Hepatic stellate cell (primary cell): Measurements from ENCODE around the gene ICE2.
"Not testable (repeated sequence)": the region's sequence is repeated elsewhere in the genome, so short reads cannot be mapped to it uniquely, and the experiment has no call there.

ENCODE experiments used
- DNase-seq: peaks from one replicate; pipeline ENCODE4 v3.0.0; 2011; ENCODE audit warnings: low spot score

The ICE2 gene

DNA sequence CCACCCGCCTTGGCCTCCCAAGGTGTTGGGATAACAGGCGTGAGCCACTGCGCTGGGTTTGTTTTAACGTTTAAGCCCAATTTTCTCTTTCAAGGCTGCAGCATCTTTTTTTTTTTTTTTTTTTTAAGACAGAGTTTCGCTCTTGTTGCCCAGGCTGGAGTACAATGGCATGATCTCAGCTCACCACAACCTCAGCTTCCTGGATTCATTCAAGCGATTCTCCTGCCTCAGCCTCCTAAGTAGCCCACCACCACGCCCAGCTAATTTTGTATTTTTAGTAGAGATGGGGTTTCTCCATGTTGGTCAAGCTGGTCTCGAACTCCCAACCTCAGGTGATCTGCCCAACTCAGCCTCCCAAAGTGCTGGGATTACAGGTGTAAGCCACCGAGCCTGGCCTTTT is 68.6 kb downstream of the ICE2 start:
- DNase-seq = not testable (repeated sequence)

GRCh38 chr15:60408463-60408981 is 70.4 kb downstream of the ICE2 start:
- DNase-seq = no peak

DNA sequence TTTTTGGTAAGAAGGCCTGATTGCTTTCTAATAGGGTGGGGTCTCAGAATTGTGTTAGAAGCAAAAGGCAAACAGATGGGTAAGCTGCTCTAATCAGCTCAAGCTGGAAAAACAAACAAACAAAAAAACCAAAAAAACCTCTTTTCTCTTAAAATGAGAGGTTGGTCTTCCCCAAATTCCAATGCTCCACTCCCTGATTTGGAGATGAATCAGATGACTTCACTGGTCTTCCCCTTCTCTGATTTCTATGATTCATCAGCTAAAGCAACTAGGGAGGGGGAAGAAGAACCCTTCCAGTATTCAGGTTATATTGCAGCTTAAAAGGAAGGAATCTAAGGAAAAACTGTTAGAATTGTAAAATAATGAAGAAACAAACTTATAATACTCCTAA is 71.5 kb downstream of the ICE2 start:
- peak; percentile 89 for DNase-seq

DNA sequence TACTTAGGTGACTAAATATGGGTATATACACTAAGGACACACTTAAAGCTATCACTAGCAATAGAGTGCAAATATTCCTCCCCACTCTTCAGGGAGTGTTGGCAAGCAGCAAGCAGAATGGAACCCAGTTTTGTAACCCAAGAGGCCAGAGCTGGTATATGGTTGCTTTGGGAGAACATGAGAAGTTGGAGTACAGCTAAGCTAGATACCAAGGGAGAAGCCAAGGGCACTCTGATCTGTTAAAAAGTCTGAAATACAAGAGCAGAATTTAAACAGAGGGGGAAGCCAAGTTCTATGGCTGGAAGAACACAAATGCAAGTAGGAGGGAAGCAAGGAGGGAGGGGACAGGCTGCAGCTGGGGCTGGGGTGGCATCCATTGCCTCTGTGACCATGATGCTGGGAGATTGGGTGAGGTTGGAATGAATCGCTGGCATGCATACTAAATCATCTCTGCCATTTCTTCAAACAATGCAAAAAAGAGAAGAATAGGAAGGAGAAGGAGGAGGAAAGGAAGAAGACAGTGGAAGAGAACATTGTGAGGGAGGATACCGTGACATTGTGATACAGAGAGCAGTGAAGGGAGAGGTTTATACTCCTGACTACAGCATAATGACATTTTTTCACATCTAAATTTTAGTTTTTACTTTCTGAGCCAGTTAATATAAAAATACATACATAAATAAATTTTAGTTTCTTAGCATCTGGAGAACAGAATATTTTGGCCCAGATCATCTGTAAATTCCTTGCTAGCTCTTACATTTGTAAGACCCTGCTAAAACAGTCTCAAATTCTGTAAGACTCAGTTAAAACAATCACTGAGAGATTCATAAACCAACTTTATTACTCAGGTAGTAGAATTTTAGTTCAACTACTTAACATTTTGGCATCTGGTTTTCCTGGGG is 72.2 kb downstream of the ICE2 start:
- DNase-seq = no peak

- DNase-seq = no peak
These were observed 73.5 kb downstream of the ICE2 start for GRCh38 chr15:60405399-60405798.

DNA sequence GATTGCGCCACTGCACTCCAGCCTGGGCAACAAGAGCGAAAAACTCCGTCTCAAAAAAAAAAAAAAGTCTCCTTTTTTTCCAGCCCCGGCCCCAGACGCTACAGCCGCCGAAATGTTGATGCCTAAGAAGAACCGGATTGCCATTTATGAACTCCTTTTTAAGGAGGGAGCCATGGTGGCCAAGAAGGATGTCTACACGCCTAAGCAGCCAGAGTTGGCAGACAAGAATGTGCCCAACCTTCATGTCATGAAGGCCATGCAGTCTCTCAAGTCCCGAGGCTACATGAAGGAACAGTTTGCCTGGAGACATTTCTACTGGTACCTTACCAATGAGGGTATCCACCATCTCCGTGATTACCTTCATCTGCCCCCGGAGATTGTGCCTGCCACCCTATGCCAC is 74.6 kb downstream of the ICE2 start:
- DNase-seq = not testable (repeated sequence)

- DNase-seq = no peak
These were observed 78.0 kb downstream of the ICE2 start for GRCh38 chr15:60400944-60401343.

DNA sequence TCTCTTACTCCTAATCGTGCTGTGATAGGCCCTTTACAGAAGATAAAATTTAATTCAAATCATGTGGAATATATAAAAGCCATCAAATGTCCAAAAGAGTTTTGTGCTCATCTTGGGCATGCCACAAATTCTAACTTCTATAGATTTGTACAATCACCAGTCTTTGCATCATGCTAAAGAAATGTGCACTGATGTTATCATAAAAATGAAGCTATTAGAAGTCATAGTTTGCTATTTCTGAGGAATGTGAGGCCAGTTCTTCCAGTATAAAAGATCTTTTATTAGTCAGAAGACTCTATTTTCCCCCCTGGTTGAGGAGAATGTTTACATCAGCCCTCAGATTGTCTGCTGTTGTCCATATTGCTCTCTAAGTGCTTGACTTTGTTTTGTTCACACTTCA is 79.0 kb downstream of the ICE2 start:
- peak; percentile 57 for DNase-seq

GRCh38 chr15:60399246-60399915 is 79.6 kb downstream of the ICE2 start:
- no peak for DNase-seq

DNA sequence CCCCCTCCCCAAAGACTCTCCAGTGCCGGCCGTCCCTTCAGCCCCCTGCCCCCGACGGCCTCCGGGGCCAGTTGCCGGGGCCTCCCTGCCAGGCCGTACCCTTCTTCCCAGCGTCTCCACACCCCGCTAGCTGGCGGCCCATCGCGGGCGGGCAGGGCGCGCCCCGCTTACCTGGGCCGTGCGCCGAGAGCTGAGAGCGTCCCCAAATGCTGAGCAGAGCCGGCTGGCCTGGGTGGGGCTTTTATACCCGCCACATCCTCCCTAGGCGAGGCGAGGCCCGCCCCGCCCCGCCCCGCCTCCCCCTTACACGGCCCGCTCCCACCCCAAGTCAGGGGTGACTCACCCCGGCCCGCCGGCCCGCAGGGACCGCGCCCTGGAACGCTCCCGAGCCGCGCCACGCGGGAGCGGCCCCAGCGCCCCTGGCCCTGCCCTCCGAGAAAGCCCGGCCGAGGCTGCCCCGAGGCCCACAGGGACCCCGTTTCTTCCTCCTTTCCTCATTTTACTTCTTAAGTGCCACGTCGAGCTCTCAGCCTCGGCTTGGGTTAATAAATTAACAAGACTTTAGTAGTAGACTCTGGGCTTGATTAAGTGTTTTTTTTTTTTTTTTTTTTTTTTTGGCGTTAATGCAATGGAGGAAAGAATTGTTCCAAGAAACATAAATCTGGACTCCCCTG is 81.0 kb downstream of the ICE2 start, which contains the start of gene ANXA2:
TSS of gene ANXA2 (minus strand) at position 215 of the 674 bp plus-strand sequence. CDS start 11,911 bp downstream, outside the sequence.
- peak; percentile 89 for DNase-seq

- DNase-seq = peak; percentile 47
These were observed 81.8 kb downstream of the ICE2 start for GRCh38 chr15:60396958-60397771.

GRCh38 chr15:60396560-60396957 is 82.4 kb downstream of the ICE2 start:
- no peak for DNase-seq

DNA sequence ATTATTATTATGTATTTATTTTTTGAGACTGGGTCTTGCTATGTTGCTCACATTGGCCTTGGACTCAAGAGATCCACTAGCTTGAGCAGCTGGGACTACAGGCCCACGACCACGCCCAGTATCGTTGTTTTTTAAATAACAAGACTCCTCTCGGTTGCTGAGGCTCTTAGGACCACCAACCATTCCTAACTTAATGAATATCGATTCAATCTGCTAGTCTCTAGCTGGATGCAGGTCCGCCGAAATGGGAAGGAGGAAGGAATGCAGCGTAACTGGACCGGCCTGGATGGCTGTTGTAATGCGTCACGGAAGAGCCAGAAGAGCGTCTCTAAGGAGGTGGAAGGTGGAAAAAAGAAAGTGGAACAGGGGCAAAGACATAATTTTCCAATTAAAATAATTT is 82.8 kb downstream of the ICE2 start:
- no peak for DNase-seq

- DNase-seq = no peak
These were observed 83.5 kb downstream of the ICE2 start for GRCh38 chr15:60395276-60396011.

DNA sequence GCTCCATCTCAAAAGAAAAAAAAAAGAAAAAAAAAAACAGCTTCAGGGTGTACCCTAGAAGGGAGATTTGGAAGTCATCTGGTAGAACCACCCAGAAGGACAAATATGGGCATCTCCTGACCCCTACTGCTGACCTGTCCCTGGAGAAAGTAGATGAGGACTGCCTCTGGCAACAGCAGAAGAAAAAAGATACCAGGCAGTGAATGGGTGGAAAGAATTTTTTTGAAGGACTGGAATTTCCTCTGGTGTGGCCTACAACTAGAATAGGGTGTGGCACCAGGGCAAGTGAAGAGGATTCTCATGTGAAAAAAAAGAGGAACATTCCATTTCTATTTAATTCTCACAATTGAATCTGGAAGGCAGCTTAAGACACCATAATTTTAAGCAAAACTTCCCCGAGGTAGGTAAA is 84.2 kb downstream of the ICE2 start:
- no peak for DNase-seq

- DNase-seq = peak; percentile 74
These were observed 85.8 kb downstream of the ICE2 start for GRCh38 chr15:60392986-60393790.

DNA sequence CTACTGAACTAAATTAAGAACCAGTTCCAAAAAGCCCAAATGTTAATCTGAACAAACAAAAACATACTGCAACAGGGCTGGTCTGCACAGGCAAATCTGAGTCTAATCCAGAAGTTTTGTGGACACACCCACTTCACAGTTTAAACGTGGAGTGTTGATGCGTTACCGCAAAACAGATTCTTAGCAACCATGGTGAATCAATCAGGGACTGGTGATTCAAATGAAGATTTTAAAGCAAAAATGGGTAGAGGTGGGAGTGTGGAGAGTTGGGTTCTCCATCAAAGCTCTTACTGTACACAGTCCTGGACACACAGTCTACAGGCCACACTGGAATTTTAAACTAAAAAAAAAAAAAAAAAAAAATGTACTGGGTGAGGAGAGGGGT is 86.3 kb downstream of the ICE2 start:
- DNase-seq = no peak

- DNase-seq = no peak
These were observed 87.1 kb downstream of the ICE2 start for GRCh38 chr15:60391722-60392315.

GRCh38 chr15:60390871-60391501 is 88.0 kb downstream of the ICE2 start:
- no peak for DNase-seq
